Endothelial cell (in vitro differentiated cells): ENCODE measurements around the gene TBRG4. TPM values are rescaled to one million over a fixed set of nuclear protein-coding genes. Genes with fewer than 3 reads are reported as not detected.

Experiments
- DNase-seq: peaks from one replicate; pipeline ENCODE4 v3.0.0; 2021; ENCODE audit warnings: low spot score
- H3K27ac Mint-ChIP-seq: one replicate; pipeline ENCODE4 v1.8.0; 2021; ENCODE audit warnings: mixed read lengths, inconsistent platforms; ENCODE audit not compliant: unreplicated experiment
- H3K27me3 Mint-ChIP-seq: one replicate; pipeline ENCODE4 v1.8.0; 2021; ENCODE audit warnings: mild to moderate bottlenecking, moderate library complexity, mixed read lengths, inconsistent platforms; ENCODE audit not compliant: unreplicated experiment
- H3K36me3 Mint-ChIP-seq: one replicate; pipeline ENCODE4 v1.8.0; 2021; ENCODE audit warnings: mild to moderate bottlenecking, low read depth, mixed read lengths, inconsistent platforms; ENCODE audit not compliant: unreplicated experiment
- H3K4me1 Mint-ChIP-seq: one replicate; pipeline ENCODE4 v1.8.0; 2021; ENCODE audit warnings: mild to moderate bottlenecking, mixed read lengths, inconsistent platforms; ENCODE audit not compliant: unreplicated experiment
- H3K4me3 Mint-ChIP-seq: one replicate; pipeline ENCODE4 v1.8.0; 2021; ENCODE audit warnings: mild to moderate bottlenecking, mixed read lengths, inconsistent platforms; ENCODE audit not compliant: unreplicated experiment
- H3K9me3 Mint-ChIP-seq: one replicate; pipeline ENCODE4 v1.8.0; 2021; ENCODE audit warnings: mixed read lengths, inconsistent platforms; ENCODE audit not compliant: unreplicated experiment
- total RNA-seq: library from RNA; stranded (reverse); fragmentation: NEBNext Ultra II Directional; extraction: Animal tissue kit (Norgen Biotek cat#: 25700); gene quantifications from one replicate; pipeline ENCODE4 v1.2.1, GENCODE V29; 2021; ENCODE audit not compliant: unreplicated experiment
- TF ChIP-seq, protein P1 (sequence below): fragments of 200-600 bp; sonication (generic); IDR thresholded peaks from one replicate; pipeline ENCODE4 v1.5.0; 2021; ENCODE audit warnings: antibody characterized with exemption; ENCODE audit not compliant: unreplicated experiment

TBRG4 gene
- total RNA-seq, 1 donor from 2014 or later = 48.1 TPM

DNA sequence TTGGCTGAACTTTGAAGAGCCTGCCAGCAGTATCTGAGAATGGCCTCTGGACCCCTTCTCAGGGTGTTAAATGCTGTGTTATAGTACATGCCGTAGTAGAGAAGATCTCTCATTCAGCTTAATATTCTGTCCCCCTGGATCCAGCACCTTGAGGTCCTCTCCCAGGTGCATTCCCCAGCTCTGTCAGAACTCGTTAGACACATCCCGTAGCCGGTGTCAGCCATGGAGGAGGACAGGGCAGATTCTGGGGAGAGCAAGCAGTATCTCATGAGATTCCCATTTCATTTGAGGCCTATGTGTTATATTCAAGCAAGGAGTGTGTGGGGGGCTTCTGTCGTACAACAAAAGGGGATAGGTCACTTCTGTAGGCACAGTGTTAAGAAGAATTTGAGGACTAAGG is 57.6 kb downstream of the TBRG4 start:
- Mint-ChIP-seq H3K4me1 (peaks cover 14% of the 10 kb centered on the region), H3K27ac (no peak overlapping the region), H3K9me3 (no peaks in the 10 kb centered on the region), H3K27me3 (no peaks in the 10 kb centered on the region), H3K36me3 (peaks cover 12% of the 10 kb centered on the region), H3K4me3 (no peak overlapping the region)
- TF ChIP-seq, protein P1, sequence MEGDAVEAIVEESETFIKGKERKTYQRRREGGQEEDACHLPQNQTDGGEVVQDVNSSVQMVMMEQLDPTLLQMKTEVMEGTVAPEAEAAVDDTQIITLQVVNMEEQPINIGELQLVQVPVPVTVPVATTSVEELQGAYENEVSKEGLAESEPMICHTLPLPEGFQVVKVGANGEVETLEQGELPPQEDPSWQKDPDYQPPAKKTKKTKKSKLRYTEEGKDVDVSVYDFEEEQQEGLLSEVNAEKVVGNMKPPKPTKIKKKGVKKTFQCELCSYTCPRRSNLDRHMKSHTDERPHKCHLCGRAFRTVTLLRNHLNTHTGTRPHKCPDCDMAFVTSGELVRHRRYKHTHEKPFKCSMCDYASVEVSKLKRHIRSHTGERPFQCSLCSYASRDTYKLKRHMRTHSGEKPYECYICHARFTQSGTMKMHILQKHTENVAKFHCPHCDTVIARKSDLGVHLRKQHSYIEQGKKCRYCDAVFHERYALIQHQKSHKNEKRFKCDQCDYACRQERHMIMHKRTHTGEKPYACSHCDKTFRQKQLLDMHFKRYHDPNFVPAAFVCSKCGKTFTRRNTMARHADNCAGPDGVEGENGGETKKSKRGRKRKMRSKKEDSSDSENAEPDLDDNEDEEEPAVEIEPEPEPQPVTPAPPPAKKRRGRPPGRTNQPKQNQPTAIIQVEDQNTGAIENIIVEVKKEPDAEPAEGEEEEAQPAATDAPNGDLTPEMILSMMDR = no peak
- no peak for DNase-seq

DNA sequence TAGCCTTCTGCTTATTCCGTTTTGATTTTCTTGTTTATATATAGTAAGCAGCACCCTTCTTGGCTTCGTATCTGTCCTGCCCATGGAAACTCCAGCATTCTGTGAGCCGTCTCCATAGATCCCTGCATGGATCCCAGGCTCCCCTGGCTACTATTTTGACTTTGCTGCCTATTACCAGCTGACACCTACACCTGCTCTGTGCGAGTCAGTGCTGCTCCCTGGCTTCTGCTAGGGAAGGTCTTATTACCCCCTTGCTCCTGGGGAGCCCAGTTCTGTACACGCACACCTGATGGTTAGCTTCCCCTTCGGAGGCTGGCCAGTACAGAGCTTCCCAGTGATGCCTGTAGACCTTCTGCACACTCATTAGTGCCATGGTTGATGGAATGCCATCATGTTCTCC is 58.1 kb downstream of the TBRG4 start:
- TF ChIP-seq, protein P1 = no peak
- H3K27ac Mint-ChIP-seq = no peak overlapping the region
- no peaks in the 10 kb centered on the region for H3K27me3 Mint-ChIP-seq
- H3K4me3 Mint-ChIP-seq = no peak overlapping the region
- H3K9me3 Mint-ChIP-seq = no peaks in the 10 kb centered on the region
- peaks cover 12% of the 10 kb centered on the region for H3K36me3 Mint-ChIP-seq
- H3K4me1 Mint-ChIP-seq = peaks cover 12% of the 10 kb centered on the region
- no peak for DNase-seq

DNA sequence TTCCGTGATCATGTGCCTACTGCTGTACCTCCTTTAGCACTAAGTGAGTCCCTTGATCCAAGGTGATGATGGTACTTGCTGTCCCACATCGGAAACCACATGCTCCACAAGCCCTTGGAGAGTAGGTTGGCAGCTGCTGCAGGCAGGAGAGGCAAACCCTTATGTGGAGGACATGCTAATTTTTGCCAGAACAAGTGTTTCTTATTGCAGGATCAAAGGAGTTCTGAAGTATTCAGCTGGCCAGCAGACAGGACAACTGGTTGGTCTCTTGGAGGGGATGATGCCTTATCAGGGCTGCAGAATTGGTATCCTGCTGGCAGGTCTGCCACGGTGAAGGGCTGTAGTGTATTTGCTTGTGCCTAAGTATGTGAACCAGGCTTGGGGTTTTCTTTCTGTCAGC is 59.5 kb downstream of the TBRG4 start:
- Mint-ChIP-seq H3K9me3 (no peaks in the 10 kb centered on the region), H3K4me3 (no peak overlapping the region), H3K36me3 (peaks cover 12% of the 10 kb centered on the region), H3K4me1 (no peaks in the 10 kb centered on the region), H3K27me3 (no peaks in the 10 kb centered on the region), H3K27ac (no peak overlapping the region)
- TF ChIP-seq, protein P1 = no peak
- no peak for DNase-seq

DNA sequence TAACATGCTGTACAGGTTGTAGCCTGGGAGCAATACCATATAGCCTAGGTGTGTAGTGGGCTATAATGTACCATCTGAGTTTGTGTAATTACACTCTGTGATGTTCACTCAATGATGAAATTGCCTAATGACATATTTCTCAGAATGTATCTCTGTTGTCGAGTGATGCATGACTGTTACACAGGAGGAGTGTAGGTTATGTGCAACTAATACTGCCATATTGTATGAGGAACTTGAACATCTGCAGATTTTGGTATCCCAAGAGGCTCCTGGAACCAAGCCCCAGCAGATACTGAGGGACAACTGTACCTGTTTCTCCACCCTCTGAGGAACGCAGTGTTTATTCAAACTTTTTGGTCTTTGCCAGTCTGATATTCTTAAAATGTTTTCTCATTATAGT is 61.3 kb downstream of the TBRG4 start:
- no peak overlapping the region for H3K27ac Mint-ChIP-seq
- no peak for DNase-seq
- peaks cover 6% of the 10 kb centered on the region for H3K36me3 Mint-ChIP-seq
- H3K4me1 Mint-ChIP-seq = no peaks in the 10 kb centered on the region
- TF ChIP-seq, protein P1 = no peak
- no peaks in the 10 kb centered on the region for H3K9me3 Mint-ChIP-seq
- no peak overlapping the region for H3K4me3 Mint-ChIP-seq
- H3K27me3 Mint-ChIP-seq = no peaks in the 10 kb centered on the region

Other genes starting within 250 kb of the TBRG4 start
- gene PURB, start 226.2 kb downstream of the TBRG4 start, total RNA-seq = 25.7 TPM
- gene MYO1G, start 132.7 kb downstream of the TBRG4 start, total RNA-seq = 0.13 TPM
- gene CCM2, start 111.5 kb downstream of the TBRG4 start, total RNA-seq = 59.8 TPM
- 3.5 TPM for gene NACAD, start 22.7 kb downstream of the TBRG4 start, total RNA-seq
- gene RAMP3, start 46.1 kb upstream of the TBRG4 start, total RNA-seq = 0.62 TPM